ENCODE data around the gene PPFIA1. TPM values are rescaled to one million over a fixed set of nuclear protein-coding genes. Genes with fewer than 3 reads are reported as not detected.

Gene PPFIA1
- total RNA-seq, 4 donors from 2014 or later: 50.9 to 57.9 (median 54.6) TPM

- TF ChIP-seq POLR2A (IDR thresholded peaks at IDR 0.05) (no peak), CTCF (IDR thresholded peaks at IDR 0.05) (no peak)
- Histone ChIP-seq H3K4me3 (replicated peaks in 1 of 3) (no peak overlapping the region), H3K36me3 (peaks cover 73 to 77% of the 10 kb centered on the region in 2 donors), H3K9me3 (no peaks in the 10 kb centered on the region), H3K27ac (no peak overlapping the region), H3K27me3 (no peaks in the 10 kb centered on the region), H3K4me1 (no peaks in the 10 kb centered on the region)
- 82 to 88% methylated on average over 5 to 6 of the region's 8 CpGs for WGBS, 2 donors
- intact Hi-C loops (cut with DNase I): no loop called here
- no peak for DNase-seq
Observed at GRCh38 chr11:70429428-70429705, 158.9 kb downstream of the PPFIA1 start.

- Histone ChIP-seq H3K27me3 (no peaks in the 10 kb centered on the region), H3K4me3 (replicated peaks in 1 of 3) (no peak overlapping the region), H3K9me3 (no peaks in the 10 kb centered on the region), H3K36me3 (peaks cover 78% of the 10 kb centered on the region in 2 donors), H3K27ac (no peak overlapping the region), H3K4me1 (no peaks in the 10 kb centered on the region)
- TF ChIP-seq CTCF (IDR thresholded peaks at IDR 0.05) (no peak), POLR2A (IDR thresholded peaks at IDR 0.05) (no peak)
- 88 to 89% methylated on average over 9 to 11 of the region's 11 CpGs for WGBS, 2 donors
- no peak for DNase-seq
- intact Hi-C loops (cut with DNase I): no loop called here
Observed at GRCh38 chr11:70429724-70430521, 159.4 kb downstream of the PPFIA1 start.

GRCh38 chr11:70430671-70431574 is 160.4 kb downstream of the PPFIA1 start:
- Histone ChIP-seq H3K27me3 (no peaks in the 10 kb centered on the region), H3K9me3 (no peaks in the 10 kb centered on the region), H3K27ac (no peak overlapping the region), H3K36me3 (peaks cover 78 to 80% of the 10 kb centered on the region in 2 donors), H3K4me3 (replicated peaks in 1 of 3) (no peak overlapping the region), H3K4me1 (no peaks in the 10 kb centered on the region)
- intact Hi-C loops (cut with DNase I): no loop called here
- TF ChIP-seq POLR2A (IDR thresholded peaks at IDR 0.05) (no peak), CTCF (IDR thresholded peaks at IDR 0.05) (no peak)
- no peak for DNase-seq
- 94% methylated on average over 17 to 25 of the region's 25 CpGs for WGBS, 2 donors

GRCh38 chr11:70431611-70432010 is 161.1 kb downstream of the PPFIA1 start:
- 95 to 96% methylated on average over 12 of the region's 12 CpGs for WGBS, 2 donors
- no peak for TF ChIP-seq CTCF (IDR thresholded peaks at IDR 0.05)
- TF ChIP-seq POLR2A (IDR thresholded peaks at IDR 0.05): no peak
- no peak for DNase-seq
- H3K27ac ChIP-seq: no peak overlapping the region
- intact Hi-C loops (cut with DNase I): no loop called here
- no peaks in the 10 kb centered on the region for H3K9me3 ChIP-seq
- peaks cover 85 to 87% of the 10 kb centered on the region in 2 donors for H3K36me3 ChIP-seq
- no peaks in the 10 kb centered on the region for H3K27me3 ChIP-seq
- no peaks in the 10 kb centered on the region for H3K4me1 ChIP-seq
- H3K4me3 ChIP-seq (replicated peaks in 1 of 3): no peak overlapping the region

GRCh38 chr11:70432065-70432464 is 161.6 kb downstream of the PPFIA1 start:
- no peak overlapping the region for H3K27ac ChIP-seq
- intact Hi-C loops (cut with DNase I): no loop called here
- no peak for DNase-seq
- TF ChIP-seq CTCF (IDR thresholded peaks at IDR 0.05) (no peak), POLR2A (IDR thresholded peaks at IDR 0.05) (no peak)
- H3K4me3 ChIP-seq (replicated peaks in 1 of 3): no peak overlapping the region
- no peaks in the 10 kb centered on the region for H3K4me1 ChIP-seq
- peaks cover 84 to 87% of the 10 kb centered on the region in 2 donors for H3K36me3 ChIP-seq
- no peaks in the 10 kb centered on the region for H3K27me3 ChIP-seq
- H3K9me3 ChIP-seq: no peaks in the 10 kb centered on the region
- 87 to 92% methylated on average over 9 to 15 of the region's 16 CpGs for WGBS, 2 donors
